ENCODE results near the gene TRAP1.
"Not testable (repeated sequence)": the region's sequence is repeated elsewhere in the genome, so short reads cannot be mapped to it uniquely, and the experiment has no call there.

TRAP1 gene

DNA sequence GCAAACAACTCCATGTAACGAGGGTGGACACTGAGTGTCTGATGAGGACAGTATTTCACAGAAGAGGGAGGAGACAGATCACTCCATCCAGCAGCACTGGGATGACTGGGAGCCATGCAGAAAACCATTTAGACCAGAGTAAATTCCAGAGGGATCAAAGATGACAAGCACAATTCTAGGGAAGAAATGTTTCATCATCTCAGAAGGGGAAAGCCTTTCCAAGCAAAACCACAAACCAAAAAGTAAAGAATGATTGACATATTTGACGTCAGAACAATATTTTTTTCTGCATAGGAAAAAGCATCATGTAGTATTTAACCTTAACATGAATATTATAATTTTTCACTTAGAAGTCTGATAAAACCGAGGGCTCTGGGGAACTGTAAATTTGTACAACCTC, 58.1 kb downstream of the TRAP1 start:
- no peak for TF ChIP-seq CTCF (IDR thresholded peaks at IDR 0.05; ENCODE audit: low read depth, low read length)
- in situ Hi-C loops (cut with HindIII; ENCODE audit: low sequenced_read_pairs): no loop called here
- DNase-seq (ENCODE audit: low read depth, low spot score): no peak
- H3K4me3 ChIP-seq (ENCODE audit: low read depth, low read length): no peak overlapping the region

DNA sequence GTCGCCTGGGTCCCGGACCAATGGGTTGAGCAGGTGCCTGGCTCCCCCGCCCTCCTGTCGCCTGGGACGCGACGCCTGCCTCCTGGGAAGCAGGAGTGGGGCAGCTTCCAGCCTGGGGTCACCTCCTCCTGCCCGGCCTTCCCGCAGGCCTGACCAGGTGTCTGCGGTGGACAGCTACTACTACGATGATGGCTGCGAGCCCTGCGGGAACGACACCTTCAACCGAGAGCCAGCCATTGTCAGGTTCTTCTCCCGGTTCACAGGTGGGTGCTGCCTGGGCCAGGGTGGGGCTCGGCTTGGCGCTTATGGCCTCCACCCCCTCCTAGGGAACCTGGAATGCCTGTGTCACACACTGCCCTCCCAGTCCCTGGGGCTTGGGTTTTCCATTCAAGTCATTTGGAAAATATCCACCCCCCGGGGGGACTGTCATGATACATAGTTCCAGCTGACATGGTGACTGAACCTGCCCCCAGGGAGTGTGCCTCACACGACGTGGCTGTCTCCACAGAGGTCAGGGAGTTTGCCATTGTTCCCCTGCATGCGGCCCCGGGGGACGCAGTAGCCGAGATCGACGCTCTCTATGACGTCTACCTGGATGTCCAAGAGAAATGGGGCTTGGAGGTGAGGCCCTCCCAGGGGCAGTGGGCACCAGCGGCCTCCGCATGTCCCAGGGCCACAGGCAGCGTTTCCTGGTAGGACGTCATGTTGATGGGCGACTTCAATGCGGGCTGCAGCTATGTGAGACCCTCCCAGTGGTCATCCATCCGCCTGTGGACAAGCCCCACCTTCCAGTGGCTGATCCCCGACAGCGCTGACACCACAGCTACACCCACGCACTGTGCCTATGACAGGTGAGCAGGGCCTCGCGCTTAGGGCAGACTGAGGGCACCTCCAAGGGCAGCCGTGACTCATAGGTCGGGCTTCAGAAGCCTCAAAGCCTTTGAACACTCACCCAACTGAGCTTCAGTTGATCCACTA, 60.5 kb downstream of the TRAP1 start:
- DNase-seq (ENCODE audit: low read depth, low spot score): no peak
- in situ Hi-C loops (cut with HindIII; ENCODE audit: low sequenced_read_pairs): no loop called here
- H3K4me3 ChIP-seq (ENCODE audit: low read depth, low read length): no peak overlapping the region
- TF ChIP-seq CTCF (IDR thresholded peaks at IDR 0.05; ENCODE audit: low read depth, low read length): no peak

DNA sequence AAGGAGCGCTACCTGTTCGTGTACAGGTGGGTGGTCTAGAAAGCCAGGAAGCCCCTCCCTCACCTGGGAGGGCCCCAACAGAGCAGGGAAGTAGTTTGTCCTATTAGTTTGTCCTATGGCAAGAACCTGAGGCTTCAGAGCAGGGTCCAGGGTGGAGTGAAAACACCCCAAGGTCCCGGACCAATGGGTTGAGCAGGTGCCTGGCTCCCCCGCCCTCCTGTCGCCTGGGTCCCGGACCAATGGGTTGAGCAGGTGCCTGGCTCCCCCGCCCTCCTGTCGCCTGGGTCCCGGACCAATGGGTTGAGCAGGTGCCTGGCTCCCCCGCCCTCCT, 61.2 kb downstream of the TRAP1 start:
- DNase-seq (ENCODE audit: low read depth, low spot score); H3K4me3 ChIP-seq (ENCODE audit: low read depth, low read length); in situ Hi-C loops (cut with HindIII; ENCODE audit: low sequenced_read_pairs): not testable (repeated sequence)

- no peak overlapping the region for H3K4me3 ChIP-seq (ENCODE audit: low read depth, low read length)
- TF ChIP-seq CTCF (IDR thresholded peaks at IDR 0.05; ENCODE audit: low read depth, low read length): no peak
- in situ Hi-C loops (cut with HindIII; ENCODE audit: low sequenced_read_pairs): no loop called here
- no peak for DNase-seq (ENCODE audit: low read depth, low spot score)
These were observed 61.7 kb downstream of the TRAP1 start for GRCh38 chr16:3655396-3656159.

- no peak for DNase-seq (ENCODE audit: low read depth, low spot score)
- H3K4me3 ChIP-seq (ENCODE audit: low read depth, low read length): no peak overlapping the region
- in situ Hi-C loops (cut with HindIII; ENCODE audit: low sequenced_read_pairs): no loop called here
- no peak for TF ChIP-seq CTCF (IDR thresholded peaks at IDR 0.05; ENCODE audit: low read depth, low read length)
These were observed 62.3 kb downstream of the TRAP1 start for GRCh38 chr16:3655030-3655395.

- peak; percentile 48 for DNase-seq (ENCODE audit: low read depth, low spot score)
- in situ Hi-C loops (cut with HindIII; ENCODE audit: low sequenced_read_pairs): no loop called here
- no peak within 1 kb of the TSS for H3K4me3 ChIP-seq (ENCODE audit: low read depth, low read length)
- TF ChIP-seq CTCF (IDR thresholded peaks at IDR 0.05; ENCODE audit: low read depth, low read length): peak; percentile 77
These were observed 62.9 kb downstream of the TRAP1 start, which contains the start of gene DNASE1 for GRCh38 chr16:3654249-3654991. Gene DNASE1 (plus strand): TSS chr16:3654691. CDS start chr16:3655374, 683 bp downstream.
